ENCODE measurements around the gene GALK1. TPM values are rescaled to one million over a fixed set of nuclear protein-coding genes. Genes with fewer than 3 reads are reported as not detected.
A peak's percentile ranks its signal among the peaks of the same experiment; 100 is the strongest.

Gene GALK1
- total and polyA plus RNA-seq, 2 of the 13 experiments (the other 11 are each of a cell fraction or from before 2014, with no cell fraction given) = 59.9 to 93.6 TPM

DNA sequence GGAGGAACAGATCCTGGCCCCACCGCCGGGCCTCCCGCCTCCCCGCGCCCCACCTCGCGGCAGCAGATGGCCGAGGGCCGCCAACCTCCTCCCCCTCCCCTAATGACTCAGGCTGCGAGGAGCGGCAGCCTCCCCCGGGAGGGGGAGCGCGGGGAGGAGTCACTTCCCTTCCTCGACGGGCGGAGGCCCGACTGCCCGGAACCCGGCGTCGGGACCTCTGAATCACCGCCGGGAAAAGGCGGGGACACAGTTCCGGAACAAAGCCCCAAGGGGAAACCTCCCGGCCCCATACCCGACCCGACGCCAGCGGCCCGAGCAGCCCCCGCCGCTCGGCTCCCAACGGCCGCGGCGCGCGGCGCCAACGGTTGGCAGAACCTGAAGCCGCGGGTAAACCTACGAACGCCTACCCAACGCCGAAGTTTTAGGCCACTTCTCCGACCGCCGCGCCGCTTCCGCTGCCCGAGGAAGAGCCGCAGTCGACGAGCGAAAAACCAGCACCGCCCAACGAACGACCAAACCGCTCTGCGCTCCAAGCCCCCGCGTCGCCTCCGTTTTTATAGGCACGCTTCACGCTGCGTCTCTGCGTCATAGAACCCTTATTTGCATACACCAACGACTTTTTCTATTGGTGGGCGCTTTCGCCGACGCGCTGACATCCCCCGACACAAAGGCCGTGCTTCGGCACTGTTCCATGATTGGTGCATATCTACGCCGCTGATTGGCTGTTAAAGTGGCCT is 14.4 kb upstream of the GALK1 start (continued):
- TF ChIP-seq, protein P1, sequence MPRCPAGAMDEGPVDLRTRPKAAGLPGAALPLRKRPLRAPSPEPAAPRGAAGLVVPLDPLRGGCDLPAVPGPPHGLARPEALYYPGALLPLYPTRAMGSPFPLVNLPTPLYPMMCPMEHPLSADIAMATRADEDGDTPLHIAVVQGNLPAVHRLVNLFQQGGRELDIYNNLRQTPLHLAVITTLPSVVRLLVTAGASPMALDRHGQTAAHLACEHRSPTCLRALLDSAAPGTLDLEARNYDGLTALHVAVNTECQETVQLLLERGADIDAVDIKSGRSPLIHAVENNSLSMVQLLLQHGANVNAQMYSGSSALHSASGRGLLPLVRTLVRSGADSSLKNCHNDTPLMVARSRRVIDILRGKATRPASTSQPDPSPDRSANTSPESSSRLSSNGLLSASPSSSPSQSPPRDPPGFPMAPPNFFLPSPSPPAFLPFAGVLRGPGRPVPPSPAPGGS (CRISPR knock-in tag; IDR thresholded peaks at IDR 0.05) = peak; percentile 99
- peak; percentile 89; the same call in 1 of the 2 replicates for TF ChIP-seq MZF1 (CRISPR knock-in tag; IDR thresholded peaks at IDR 0.05; ENCODE audit: borderline replicate concordance)
- TF ChIP-seq RFX3 (CRISPR knock-in tag; IDR thresholded peaks at IDR 0.05) = no peak
- TF ChIP-seq, protein P2, sequence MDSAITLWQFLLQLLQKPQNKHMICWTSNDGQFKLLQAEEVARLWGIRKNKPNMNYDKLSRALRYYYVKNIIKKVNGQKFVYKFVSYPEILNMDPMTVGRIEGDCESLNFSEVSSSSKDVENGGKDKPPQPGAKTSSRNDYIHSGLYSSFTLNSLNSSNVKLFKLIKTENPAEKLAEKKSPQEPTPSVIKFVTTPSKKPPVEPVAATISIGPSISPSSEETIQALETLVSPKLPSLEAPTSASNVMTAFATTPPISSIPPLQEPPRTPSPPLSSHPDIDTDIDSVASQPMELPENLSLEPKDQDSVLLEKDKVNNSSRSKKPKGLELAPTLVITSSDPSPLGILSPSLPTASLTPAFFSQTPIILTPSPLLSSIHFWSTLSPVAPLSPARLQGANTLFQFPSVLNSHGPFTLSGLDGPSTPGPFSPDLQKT (CRISPR knock-in tag; IDR thresholded peaks at IDR 0.05; ENCODE audit: borderline replicate concordance) = no peak
- TF ChIP-seq, protein P3, sequence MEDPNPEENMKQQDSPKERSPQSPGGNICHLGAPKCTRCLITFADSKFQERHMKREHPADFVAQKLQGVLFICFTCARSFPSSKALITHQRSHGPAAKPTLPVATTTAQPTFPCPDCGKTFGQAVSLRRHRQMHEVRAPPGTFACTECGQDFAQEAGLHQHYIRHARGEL (CRISPR knock-in tag; IDR thresholded peaks at IDR 0.05) = no peak
- TF ChIP-seq HIVEP1 (CRISPR knock-in tag; IDR thresholded peaks at IDR 0.05) = peak; percentile 71; the same call in 1 of the 2 replicates
- TF ChIP-seq SMC3 (IDR thresholded peaks at IDR 0.05; ENCODE audit: low read length) = no peak
- TF ChIP-seq ZNF556 (CRISPR knock-in tag; IDR thresholded peaks at IDR 0.05; ENCODE audit: borderline replicate concordance) = peak; percentile 9; the same call in 1 of the 2 replicates
- TF ChIP-seq ZNF10 (CRISPR knock-in tag; IDR thresholded peaks at IDR 0.05; ENCODE audit: borderline replicate concordance, low read depth) = no peak
- TF ChIP-seq ZNF234 (CRISPR knock-in tag; conservative IDR thresholded peaks at IDR 0.05) = no peak
- 0 out of 2 replicates have a peak, but pooled peaks have one; percentile 81 for TF ChIP-seq MYNN (CRISPR knock-in tag; IDR thresholded peaks at IDR 0.05; ENCODE audit: low read depth)
- peak; percentile 68 for TF ChIP-seq ZNF143 (CRISPR knock-in tag; IDR thresholded peaks at IDR 0.05)
- TF ChIP-seq, protein P4, sequence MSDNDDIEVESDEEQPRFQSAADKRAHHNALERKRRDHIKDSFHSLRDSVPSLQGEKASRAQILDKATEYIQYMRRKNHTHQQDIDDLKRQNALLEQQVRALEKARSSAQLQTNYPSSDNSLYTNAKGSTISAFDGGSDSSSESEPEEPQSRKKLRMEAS (IDR thresholded peaks at IDR 0.05) = peak; percentile 81
- TF ChIP-seq, protein P5, sequence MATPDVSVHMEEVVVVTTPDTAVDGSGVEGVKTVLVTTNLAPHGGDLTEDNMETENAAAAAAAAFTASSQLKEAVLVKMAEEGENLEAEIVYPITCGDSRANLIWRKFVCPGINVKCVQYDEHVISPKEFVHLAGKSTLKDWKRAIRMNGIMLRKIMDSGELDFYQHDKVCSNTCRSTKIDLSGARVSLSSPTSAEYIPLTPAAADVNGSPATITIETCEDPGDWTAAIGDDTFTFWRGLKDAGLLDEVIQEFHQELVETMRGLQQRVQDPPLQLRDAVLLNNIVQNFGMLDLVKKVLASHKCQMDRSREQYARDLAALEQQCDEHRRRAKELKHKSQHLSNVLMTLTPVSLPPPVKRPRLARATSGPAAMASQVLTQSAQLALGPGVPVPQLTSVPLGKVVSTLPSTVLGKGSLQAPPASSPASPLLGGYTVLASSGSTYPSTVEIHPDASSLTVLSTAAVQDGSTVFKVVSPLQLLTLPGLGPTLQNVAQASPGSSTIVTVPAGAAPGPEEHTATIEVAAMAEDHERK (CRISPR knock-in tag; IDR thresholded peaks at IDR 0.05; ENCODE audit: low read depth) = peak; percentile 99
- TF ChIP-seq CAMTA2 (CRISPR knock-in tag; IDR thresholded peaks at IDR 0.05; ENCODE audit: borderline replicate concordance) = peak; percentile 82; the same call in 1 of the 2 replicates
- TF ChIP-seq CREM (IDR thresholded peaks at IDR 0.05) = peak; percentile 96
- TF ChIP-seq CREM (CRISPR knock-in tag; IDR thresholded peaks at IDR 0.05) = peak; percentile 45; the same call in 1 of the 2 replicates
- peak; percentile 65 for TF ChIP-seq HCFC1 (IDR thresholded peaks at IDR 0.05; ENCODE audit: low read depth, low read length)
- no peak for TF ChIP-seq SRSF9 (IDR thresholded peaks at IDR 0.05; ENCODE audit: borderline replicate concordance, insufficient read depth, low read depth, low read length, poor library complexity, severe bottlenecking)
- peak; percentile 91 for TF ChIP-seq GATA4 (IDR thresholded peaks at IDR 0.05; ENCODE audit: borderline replicate concordance, low read depth)
- TF ChIP-seq, protein P6, sequence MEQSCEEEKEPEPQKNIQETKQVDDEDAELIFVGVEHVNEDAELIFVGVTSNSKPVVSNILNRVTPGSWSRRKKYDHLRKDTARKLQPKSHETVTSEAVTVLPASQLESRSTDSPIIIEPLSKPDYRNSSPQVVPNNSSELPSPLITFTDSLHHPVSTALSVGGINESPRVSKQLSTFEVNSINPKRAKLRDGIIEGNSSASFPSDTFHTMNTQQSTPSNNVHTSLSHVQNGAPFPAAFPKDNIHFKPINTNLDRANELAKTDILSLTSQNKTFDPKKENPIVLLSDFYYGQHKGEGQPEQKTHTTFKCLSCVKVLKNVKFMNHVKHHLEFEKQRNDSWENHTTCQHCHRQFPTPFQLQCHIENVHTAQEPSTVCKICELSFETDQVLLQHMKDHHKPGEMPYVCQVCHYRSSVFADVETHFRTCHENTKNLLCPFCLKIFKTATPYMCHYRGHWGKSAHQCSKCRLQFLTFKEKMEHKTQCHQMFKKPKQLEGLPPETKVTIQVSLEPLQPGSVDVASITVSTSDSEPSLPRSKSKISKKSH (CRISPR knock-in tag; IDR thresholded peaks at IDR 0.05; ENCODE audit: borderline replicate concordance) = peak; percentile 93
- no peak for TF ChIP-seq ZNF224 (CRISPR knock-in tag; IDR thresholded peaks at IDR 0.05)

All from HepG2 (cell line).